Ramos (cell line): ENCODE measurements around the gene TEX28.
"Not testable (repeated sequence)": the region's sequence is repeated elsewhere in the genome, so short reads cannot be mapped to it uniquely, and the experiment has no call there.

Experiments
- in situ Hi-C: fragments of 300-500 bp; cut with MboI; formaldehyde crosslinking; loops from one replicate; pipeline ENCODE4 v1.14.3; 2022; ENCODE audit warnings: low sequenced_read_pairs; ENCODE audit not compliant: unreplicated experiment

TEX28 gene

DNA sequence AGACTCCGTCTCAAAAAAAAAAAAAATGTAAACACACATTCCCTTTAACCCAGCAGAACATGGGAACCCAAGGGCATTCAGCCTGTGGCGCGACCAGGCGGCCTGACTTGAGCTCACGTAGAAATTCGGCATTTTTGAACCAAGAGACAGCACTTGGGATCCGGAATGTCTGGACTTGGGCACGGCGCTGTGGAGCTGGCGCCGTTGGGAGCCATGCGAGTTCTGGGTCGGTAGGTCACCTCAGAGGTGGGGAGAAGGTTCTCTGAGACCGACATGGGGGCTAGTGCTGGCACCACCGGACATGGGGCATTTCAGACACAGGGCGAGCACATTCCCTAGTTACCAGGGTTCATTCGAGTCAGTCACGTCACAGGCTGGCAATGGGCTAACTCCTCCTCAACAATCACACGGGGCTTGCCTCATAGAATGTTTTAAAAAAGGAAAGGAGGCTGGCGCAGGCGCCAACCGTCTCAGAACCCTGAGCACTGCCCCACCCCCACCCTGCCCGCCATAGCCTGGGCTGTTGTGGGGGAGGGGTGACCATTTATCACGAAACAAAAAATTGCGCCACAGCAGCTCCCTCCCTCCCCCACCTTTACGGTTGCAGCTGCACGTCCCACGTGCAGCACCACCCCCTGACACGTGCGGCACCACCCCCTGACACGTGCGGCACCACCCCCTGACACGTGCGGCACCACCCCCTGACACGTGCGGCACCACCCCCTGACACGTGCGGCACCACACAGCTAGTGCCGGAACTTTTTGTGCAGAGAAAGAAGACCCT is at the start of gene TEX28:
Gene TEX28, minus strand, starts transcription at position 334 of the 784 bp plus-strand sequence. CDS start 3,007 bp downstream, outside the sequence.
- in situ Hi-C loops, result no loop called here

DNA sequence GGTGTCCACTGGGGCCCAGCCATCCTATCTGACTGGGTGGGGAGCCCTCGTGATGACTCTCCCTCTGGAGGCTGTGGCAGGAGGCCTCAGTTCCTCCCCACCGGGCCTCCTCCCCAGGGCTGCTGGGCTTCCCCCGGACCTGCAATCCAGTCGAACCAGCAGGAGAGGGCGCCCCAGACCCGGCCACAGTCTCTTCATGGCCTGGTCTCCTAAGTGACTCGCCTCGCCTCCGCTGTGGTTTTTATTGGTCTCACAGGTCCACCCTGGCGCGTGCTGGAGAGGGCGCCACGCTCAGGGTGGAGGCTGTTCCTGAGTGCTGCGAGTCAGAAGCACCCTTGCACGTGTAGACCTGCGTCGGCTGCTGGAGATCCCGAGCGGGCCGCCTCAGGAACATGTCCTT is 48.7 kb upstream of the TEX28 start:
- in situ Hi-C loops, result not testable (repeated sequence)

- in situ Hi-C loops, result not testable (repeated sequence)
These were observed 48.1 kb upstream of the TEX28 start for GRCh38 chrX:154343063-154343462.

GRCh38 chrX:154341399-154342298 is 46.7 kb upstream of the TEX28 start:
- in situ Hi-C loops, result not testable (repeated sequence)

- in situ Hi-C loops, result no loop called here
These were observed 39.6 kb upstream of the TEX28 start for GRCh38 chrX:154334496-154334895.

DNA sequence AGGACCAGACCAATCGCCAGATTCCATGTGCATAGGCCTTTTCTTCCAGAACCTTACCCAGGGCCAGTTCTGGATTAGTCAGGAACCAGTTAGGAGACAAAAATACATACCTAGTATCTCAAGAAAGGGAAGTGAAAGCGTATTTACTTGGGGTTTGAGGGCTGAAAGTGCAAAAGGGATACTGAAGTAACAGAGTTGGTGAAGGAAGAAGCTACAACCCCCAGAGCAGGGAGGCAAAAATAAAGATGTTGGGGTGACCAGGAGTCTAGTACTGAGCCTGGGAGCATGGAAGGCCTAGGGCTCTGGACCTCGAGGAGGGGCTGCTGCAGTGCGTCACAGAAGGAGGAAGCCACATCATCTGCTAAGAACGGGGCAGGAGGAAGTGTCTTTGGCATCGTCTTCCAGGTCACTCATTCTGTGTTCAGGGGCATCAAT is 38.9 kb upstream of the TEX28 start:
- in situ Hi-C loops, result no loop called here

- in situ Hi-C loops, result no loop called here
These were observed 38.2 kb upstream of the TEX28 start for GRCh38 chrX:154333116-154333515.

GRCh38 chrX:154332561-154332960 is 37.6 kb upstream of the TEX28 start:
- in situ Hi-C loops, result no loop called here

DNA sequence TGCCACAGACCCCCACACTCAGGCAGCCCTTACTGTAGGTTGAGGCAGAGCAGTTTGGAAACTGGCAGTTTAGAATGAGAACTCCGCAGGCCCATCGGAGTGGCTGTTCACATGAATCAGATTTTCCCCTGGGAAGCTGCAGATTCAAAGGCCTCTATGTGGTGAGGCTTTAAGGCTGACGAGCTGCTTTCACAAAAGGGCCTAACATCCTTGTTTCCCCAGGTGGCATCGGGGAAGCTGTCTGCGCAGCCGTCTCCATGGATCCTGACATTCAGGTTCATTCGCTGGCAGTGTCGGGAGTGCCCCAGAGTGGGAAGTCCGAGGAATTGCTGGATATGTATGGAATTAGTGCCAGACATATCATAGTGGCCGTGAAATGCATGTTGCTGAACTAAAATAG is 34.4 kb upstream of the TEX28 start:
- in situ Hi-C loops, result no loop called here

DNA sequence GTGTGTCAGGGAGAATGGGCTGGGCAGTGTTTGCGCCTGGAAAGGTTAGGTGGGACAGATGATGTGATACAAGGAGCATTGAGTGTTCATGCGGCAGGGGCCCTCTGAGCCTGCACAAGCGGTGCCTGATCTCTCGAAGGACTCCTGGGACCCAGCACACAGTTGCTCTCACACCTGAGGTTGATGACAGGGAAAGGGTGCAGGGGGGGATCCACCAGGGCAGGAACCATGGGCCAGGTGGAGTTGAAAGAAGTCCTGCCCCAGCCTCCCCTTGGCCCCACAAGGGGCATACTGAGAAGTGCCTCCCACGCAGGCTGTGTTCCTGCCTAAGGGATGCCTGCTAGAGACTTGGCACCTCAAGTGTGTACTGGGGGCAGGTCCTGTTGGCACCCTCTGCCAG is 33.7 kb upstream of the TEX28 start:
- in situ Hi-C loops, result no loop called here

DNA sequence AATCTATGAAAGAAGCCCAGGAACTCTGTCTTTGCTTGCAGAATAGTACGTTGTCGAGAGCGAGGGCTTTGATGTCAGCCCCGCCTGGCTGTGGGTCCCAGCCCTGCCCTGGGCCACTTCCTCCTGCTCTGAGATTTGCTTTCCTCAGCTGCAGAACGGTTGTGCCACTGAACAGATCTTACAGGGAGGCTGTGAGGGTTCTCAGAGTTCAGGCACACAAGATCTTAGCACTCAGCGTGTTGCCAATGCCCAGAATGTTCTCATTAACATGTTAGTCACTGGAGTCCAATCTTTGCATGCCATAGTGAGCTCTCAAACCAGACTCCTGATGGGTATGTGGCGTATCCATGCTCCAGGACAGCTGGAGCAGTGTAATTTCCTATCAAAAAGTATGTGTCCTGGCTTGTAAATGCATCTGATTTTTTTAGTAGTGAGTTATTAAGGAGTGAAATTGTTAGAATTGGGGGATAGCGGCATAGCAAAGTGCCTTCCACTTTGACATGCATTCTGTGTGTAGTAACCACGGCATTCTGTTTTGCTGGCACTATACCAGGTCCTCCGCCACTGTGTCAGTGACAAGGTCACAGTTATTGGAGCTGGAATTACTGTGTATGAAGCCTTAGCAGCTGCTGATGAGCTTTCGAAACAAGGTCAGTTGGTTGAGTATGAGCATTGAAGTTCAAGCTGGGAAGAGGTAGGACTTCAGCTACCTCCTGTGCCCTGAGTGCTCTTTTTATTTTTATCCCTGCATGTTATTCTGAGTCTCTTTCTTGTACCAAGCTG is 32.3 kb upstream of the TEX28 start:
- in situ Hi-C loops, result no loop called here

DNA sequence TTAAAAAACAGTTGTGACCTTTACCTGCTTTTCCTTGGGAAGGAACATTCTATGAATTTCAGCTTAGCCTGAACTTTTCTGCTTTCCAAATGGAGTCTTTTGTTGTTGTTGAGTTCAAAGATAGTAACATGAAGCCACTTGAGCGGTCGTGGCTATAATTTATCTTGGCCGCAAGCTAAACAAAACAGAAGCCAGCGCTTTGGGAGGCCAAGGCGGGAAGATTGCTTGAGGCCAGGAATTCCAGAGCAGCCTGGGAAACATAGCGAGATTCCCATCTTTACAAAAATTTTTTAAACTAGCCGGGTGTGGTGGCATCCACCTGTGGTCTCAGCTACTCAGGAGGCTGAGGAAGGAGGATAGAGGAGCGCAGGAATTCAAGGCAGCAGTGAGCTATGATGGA is 30.6 kb upstream of the TEX28 start:
- in situ Hi-C loops, result no loop called here

GRCh38 chrX:154323537-154323936 is 28.6 kb upstream of the TEX28 start:
- in situ Hi-C loops, result no loop called here

GRCh38 chrX:154322890-154323289 is 28.0 kb upstream of the TEX28 start:
- in situ Hi-C loops, result no loop called here

- in situ Hi-C loops, result no loop called here
These were observed 26.7 kb upstream of the TEX28 start for GRCh38 chrX:154321594-154321993.

DNA sequence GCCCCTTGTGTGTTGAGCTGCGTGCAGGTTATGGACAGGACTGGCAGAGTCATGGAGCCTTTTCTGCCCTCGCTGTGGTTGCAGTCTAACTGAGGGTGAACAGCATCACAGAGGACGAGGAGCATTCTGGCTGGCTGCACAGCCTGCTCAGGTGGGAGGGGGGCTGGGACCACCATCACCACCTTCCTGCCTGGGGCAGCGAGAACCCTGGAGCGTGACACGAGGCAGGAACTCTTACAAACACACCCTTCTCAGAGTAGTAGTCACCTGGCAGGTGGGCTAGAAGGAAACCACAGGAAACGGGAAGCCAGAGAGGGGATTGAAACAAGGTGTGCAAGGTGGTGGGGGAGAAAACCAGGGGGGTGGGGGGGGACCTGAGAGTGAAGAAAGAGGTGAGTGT is 26.2 kb upstream of the TEX28 start:
- in situ Hi-C loops, result no loop called here

- in situ Hi-C loops, result no loop called here
These were observed 25.5 kb upstream of the TEX28 start for GRCh38 chrX:154320406-154320805.

GRCh38 chrX:154317391-154317995 is 22.6 kb upstream of the TEX28 start:
- in situ Hi-C loops, result no loop called here

DNA sequence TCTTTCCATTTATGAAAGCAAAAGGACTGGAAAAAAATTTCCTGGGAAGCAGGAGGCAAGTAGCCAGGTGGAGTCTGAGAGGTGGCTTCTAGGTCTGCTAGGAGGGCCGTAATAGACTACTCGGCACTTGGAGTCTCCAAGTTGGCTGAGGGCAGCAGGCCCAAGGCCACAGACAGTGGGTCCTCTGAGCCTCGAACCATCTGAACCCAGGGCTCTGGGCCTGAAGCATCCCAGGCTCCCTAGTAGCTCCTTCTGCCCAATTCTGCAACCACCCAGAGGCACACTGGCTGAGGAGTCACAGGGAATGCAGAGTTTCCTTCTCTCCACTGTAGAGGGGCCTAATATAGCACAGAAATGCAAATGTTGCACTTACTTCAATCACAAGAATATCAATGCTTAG is 20.5 kb upstream of the TEX28 start:
- in situ Hi-C loops, result no loop called here

DNA sequence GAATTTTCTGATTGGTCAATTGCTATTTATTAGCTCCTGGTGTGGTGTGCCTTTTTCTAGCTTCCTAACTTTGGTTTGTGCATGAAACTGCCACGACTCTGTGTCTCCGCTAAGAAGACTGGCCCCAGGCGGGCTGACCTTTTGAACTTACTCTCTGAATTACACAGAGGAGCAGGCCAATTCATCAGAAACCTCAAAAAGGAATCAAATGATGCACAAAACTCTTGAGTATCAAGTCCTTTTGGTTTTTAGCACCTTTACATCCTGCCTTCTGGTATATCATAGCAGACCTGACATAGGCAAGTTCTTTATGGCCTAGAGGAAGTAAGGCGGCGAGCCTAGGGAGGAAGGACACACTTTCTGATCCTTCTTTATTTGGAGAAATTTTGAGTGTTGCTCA is 18.2 kb upstream of the TEX28 start:
- in situ Hi-C loops, result no loop called here
